ENCODE measurements around the gene FSD1.

The FSD1 gene

GRCh38 chr19:4301590-4302242, 2.7 kb upstream of the FSD1 start:
- Histone ChIP-seq H3K4me2 (peak overlapping the region in 9 of 11 experiments; percentile 31 to 85 (median 74); a peak in 18 of 22 replicates), H3K4me3 (peak overlapping the region in 2 of 10 experiments; percentile 13 to 41; a peak in 3 of 20 replicates)
- no peak for TF ChIP-seq Cebpa-rat (IDR thresholded peaks at IDR 0.05)

GRCh38 chr19:4302243-4302640, 2.2 kb upstream of the FSD1 start, which contains the start of gene TMIGD2:
TSS of gene TMIGD2 (minus strand) at chr19:4302389. CDS start at chr19:4302385, 4 bp downstream.
- Histone ChIP-seq H3K27ac (peak within 1 kb of the TSS in 5 of 11 experiments; percentile 2 to 47 (median 39); a peak in 8 of 22 replicates), H3K9ac (peak within 1 kb of the TSS in 9 of 11 experiments; percentile 21 to 65 (median 36); a peak in 14 of 22 replicates), H3K9me3 (replicated peaks in 1 of 11) (no peaks in the 10 kb centered on the region), H4K20me1 (no peaks in the 10 kb centered on the region; a peak in 1 of 22 replicates), H3K27me3 (no peaks in the 10 kb centered on the region), H3K36me3 (peaks cover 0 to 8% (median 0%) of the 10 kb centered on the region in 11 experiments; a peak in 4 of 22 replicates), H3K4me2 (peak within 1 kb of the TSS in 9 of 11 experiments; percentile 31 to 85 (median 74); a peak in 19 of 22 replicates), H3K4me1 (peaks cover 10 to 53% (median 41%) of the 10 kb centered on the region in 10 experiments; a peak in 19 of 20 replicates), H3K4me3 (peak within 1 kb of the TSS in 2 of 10 experiments; percentile 13 to 41; a peak in 3 of 20 replicates)
- no peak for TF ChIP-seq Cebpa-rat (IDR thresholded peaks at IDR 0.05)

More at GRCh38 chr19:4301590-4302242, 2.7 kb upstream of the FSD1 start:
- Histone ChIP-seq H3K9me3 (replicated peaks in 1 of 11) (no peaks in the 10 kb centered on the region), H3K9ac (peak overlapping the region in 9 of 11 experiments; percentile 21 to 65 (median 36); a peak in 14 of 22 replicates), H3K27ac (peak overlapping the region in 5 of 11 experiments; percentile 2 to 47 (median 39); a peak in 8 of 22 replicates), H3K27me3 (no peaks in the 10 kb centered on the region), H3K36me3 (peaks cover 0 to 3% (median 0%) of the 10 kb centered on the region in 11 experiments; a peak in 2 of 22 replicates), H4K20me1 (peaks cover 0 to 3% (median 0%) of the 10 kb centered on the region in 11 experiments; a peak in 2 of 22 replicates), H3K4me1 (peaks cover 11 to 59% (median 46%) of the 10 kb centered on the region in 10 experiments)

- no peak overlapping the region for H3K27ac ChIP-seq
- peak overlapping the region in 8 of 11 experiments; percentile 25 to 67 (median 54); a peak in 8 of 22 replicates for H3K9ac ChIP-seq
- peaks cover 10 to 39% (median 29%) of the 10 kb centered on the region in 10 experiments; a peak in 19 of 20 replicates for H3K4me1 ChIP-seq
- H3K4me2 ChIP-seq, result peak overlapping the region; percentile 39 to 77 (median 68)
- no peaks in the 10 kb centered on the region; a peak in 1 of 22 replicates for H4K20me1 ChIP-seq
- peaks cover 0 to 14% (median 5%) of the 10 kb centered on the region in 11 experiments; a peak in 7 of 22 replicates for H3K36me3 ChIP-seq
- peak overlapping the region; percentile 42 to 70 (median 59) for H3K4me3 ChIP-seq
- H3K27me3 ChIP-seq, result no peaks in the 10 kb centered on the region
- TF ChIP-seq Cebpa-rat (IDR thresholded peaks at IDR 0.05), result no peak
- no peaks in the 10 kb centered on the region for H3K9me3 ChIP-seq (replicated peaks in 1 of 11)
Observed at GRCh38 chr19:4303819-4304537, 420 bp upstream of the FSD1 start.

GRCh38 chr19:4305257-4305612, 837 bp downstream of the FSD1 start:
- Histone ChIP-seq H3K9me3 (replicated peaks in 1 of 11) (peaks cover 0 to 2% (median 0%) of the 10 kb centered on the region in 11 experiments; a peak in 4 of 22 replicates), H3K9ac (no peak overlapping the region), H3K27ac (no peak overlapping the region), H3K4me1 (peaks cover 10 to 39% (median 27%) of the 10 kb centered on the region in 10 experiments; a peak in 19 of 20 replicates), H3K36me3 (peaks cover 0 to 25% (median 7%) of the 10 kb centered on the region in 11 experiments; a peak in 17 of 22 replicates), H4K20me1 (no peaks in the 10 kb centered on the region; a peak in 1 of 22 replicates), H3K4me3 (0 out of 20 replicates have a peak overlapping the region, but pooled peaks of 1 of the 10 experiments have one; percentile 60), H3K4me2 (peak overlapping the region in 6 of 11 experiments; percentile 4 to 35 (median 22); a peak in 6 of 22 replicates), H3K27me3 (no peaks in the 10 kb centered on the region)
- no peak for TF ChIP-seq Cebpa-rat (IDR thresholded peaks at IDR 0.05)

- Histone ChIP-seq H3K4me3 (no peak overlapping the region), H3K36me3 (peaks cover 0 to 29% (median 12%) of the 10 kb centered on the region in 11 experiments; a peak in 18 of 22 replicates), H3K27ac (no peak overlapping the region), H4K20me1 (no peaks in the 10 kb centered on the region; a peak in 1 of 22 replicates), H3K9me3 (replicated peaks in 1 of 11) (peaks cover 0 to 7% (median 0%) of the 10 kb centered on the region in 11 experiments; a peak in 4 of 22 replicates), H3K4me1 (peaks cover 10 to 39% (median 27%) of the 10 kb centered on the region in 10 experiments; a peak in 19 of 20 replicates), H3K4me2 (peak overlapping the region in 5 of 11 experiments; percentile 4 to 35 (median 21); a peak in 4 of 22 replicates), H3K9ac (no peak overlapping the region), H3K27me3 (no peaks in the 10 kb centered on the region)
- no peak for TF ChIP-seq Cebpa-rat (IDR thresholded peaks at IDR 0.05)
Observed at GRCh38 chr19:4305659-4306058, 1.3 kb downstream of the FSD1 start.

- Histone ChIP-seq H4K20me1 (no peaks in the 10 kb centered on the region; a peak in 1 of 22 replicates), H3K9me3 (replicated peaks in 1 of 11) (peaks cover 0 to 14% (median 0%) of the 10 kb centered on the region in 11 experiments; a peak in 4 of 22 replicates), H3K9ac (no peak overlapping the region), H3K27me3 (no peaks in the 10 kb centered on the region), H3K36me3 (peaks cover 0 to 55% (median 30%) of the 10 kb centered on the region in 11 experiments; a peak in 18 of 22 replicates), H3K4me3 (no peak overlapping the region), H3K4me1 (peaks cover 0 to 19% (median 6%) of the 10 kb centered on the region in 10 experiments; a peak in 12 of 20 replicates), H3K4me2 (no peak overlapping the region), H3K27ac (no peak overlapping the region)
- no peak for TF ChIP-seq Cebpa-rat (IDR thresholded peaks at IDR 0.05)
Observed at GRCh38 chr19:4310247-4311121, 6.1 kb downstream of the FSD1 start.

- H3K4me1 ChIP-seq, result peaks cover 0 to 28% (median 5%) of the 10 kb centered on the region in 10 experiments; a peak in 11 of 20 replicates
- H3K27me3 ChIP-seq, result no peaks in the 10 kb centered on the region
- no peaks in the 10 kb centered on the region for H4K20me1 ChIP-seq
- H3K9me3 ChIP-seq (replicated peaks in 1 of 11), result peaks cover 3 to 23% (median 10%) of the 10 kb centered on the region in 11 experiments; a peak in 19 of 22 replicates
- H3K27ac ChIP-seq, result peak overlapping the region in 2 of 11 experiments; percentile 22 to 33; a peak in 3 of 22 replicates
- TF ChIP-seq Cebpa-rat (IDR thresholded peaks at IDR 0.05), result no peak
- peak overlapping the region in 5 of 11 experiments; percentile 4 to 64 (median 50); a peak in 8 of 22 replicates for H3K4me2 ChIP-seq
- no peak overlapping the region for H3K4me3 ChIP-seq
- H3K36me3 ChIP-seq, result peaks cover 0 to 74% (median 58%) of the 10 kb centered on the region in 11 experiments; a peak in 18 of 22 replicates
- peak overlapping the region in 1 of 11 experiments; percentile 10; a peak in 1 of 22 replicates for H3K9ac ChIP-seq
Observed at GRCh38 chr19:4313847-4314490, 9.6 kb downstream of the FSD1 start.

All from BLaER1 treated with 17β-estradiol and CSF1 and Interleukin-3, amounts not matched to agents 10 nM and 100 nM (cell line).